SK-N-SH treated with all-trans-retinoic acid at 6 μM for 48 hours (cell line): ENCODE results near the gene RAB31.

Source experiments
- ATAC-seq: fragments of 200-7000 bp; cut with Tn5 transposase; 3 replicates; pipeline ENCODE4 v1.9.1; 2020; ENCODE audit warnings: mild to moderate bottlenecking, moderate library complexity
- ARNTL ChIP-seq: fragments of 450-650 bp; formaldehyde crosslinking; IDR thresholded peaks from 2 replicates; pipeline ENCODE4 v1.5.0; 2020; ENCODE audit warnings: low read depth, mild to moderate bottlenecking, moderate library complexity, borderline replicate concordance
- CSDC2 ChIP-seq: fragments of 250-450 bp; sonication (Bioruptor Pico); IDR thresholded peaks from 2 replicates; pipeline ENCODE4 v1.5.0; 2020; ENCODE audit warnings: mild to moderate bottlenecking, moderate library complexity
- CSRNP3 ChIP-seq: fragments of 250-450 bp; sonication (Bioruptor Pico); IDR thresholded peaks from 2 replicates; pipeline ENCODE4 v1.5.1; 2021; ENCODE audit warnings: mild to moderate bottlenecking, moderate library complexity
- ESRRG ChIP-seq: fragments of 250-450 bp; sonication (Bioruptor Pico); IDR thresholded peaks from 2 replicates; pipeline ENCODE4 v1.6.1; 2021; ENCODE audit warnings: mild to moderate bottlenecking
- GLIS3 ChIP-seq: fragments of 250-450 bp; sonication (Bioruptor Pico); IDR thresholded peaks from 2 replicates; pipeline ENCODE4 v1.5.0; 2020; ENCODE audit warnings: mild to moderate bottlenecking, moderate library complexity
- ISL1 ChIP-seq: fragments of 250-450 bp; sonication (Bioruptor Pico); IDR thresholded peaks from 2 replicates; pipeline ENCODE4 v2.1.2; 2022; ENCODE audit warnings: mild to moderate bottlenecking, moderate library complexity
- OSR1 ChIP-seq: fragments of 250-450 bp; sonication (Bioruptor Pico); IDR thresholded peaks from 2 replicates; pipeline ENCODE4 v1.8.0; 2022; ENCODE audit warnings: moderate library complexity, mild to moderate bottlenecking, inconsistent platforms
- PATZ1 ChIP-seq: fragments of 250-450 bp; sonication (Bioruptor Pico); IDR thresholded peaks from 2 replicates; pipeline ENCODE4 v1.8.0; 2020; ENCODE audit warnings: mild to moderate bottlenecking, moderate library complexity, borderline replicate concordance
- RARB ChIP-seq: fragments of 250-450 bp; sonication (Bioruptor Pico); IDR thresholded peaks from 2 replicates; pipeline ENCODE4 v1.8.0; 2021; ENCODE audit warnings: mild to moderate bottlenecking, moderate library complexity
- SNAI2 ChIP-seq: fragments of 250-450 bp; sonication (Bioruptor Pico); IDR thresholded peaks from 2 replicates; pipeline ENCODE4 v1.5.0; 2020; ENCODE audit warnings: mild to moderate bottlenecking, moderate library complexity
- TCF4 ChIP-seq: fragments of 250-450 bp; sonication (Bioruptor Pico); IDR thresholded peaks from 2 replicates; pipeline ENCODE4 v1.8.0; 2021; ENCODE audit warnings: mild to moderate bottlenecking, moderate library complexity, borderline replicate concordance
- TOX ChIP-seq: fragments of 250-450 bp; sonication (Bioruptor Pico); IDR thresholded peaks from 2 replicates; pipeline ENCODE4 v1.8.0; 2021; ENCODE audit warnings: mild to moderate bottlenecking, moderate library complexity, borderline replicate concordance
- ZC3H10 ChIP-seq: fragments of 250-450 bp; sonication (Bioruptor Pico); IDR thresholded peaks from 2 replicates; pipeline ENCODE4 v1.5.1; 2021; ENCODE audit warnings: mild to moderate bottlenecking, moderate library complexity
- ZFP3 ChIP-seq: fragments of 250-450 bp; sonication (Bioruptor Pico); IDR thresholded peaks from 2 replicates; pipeline ENCODE4 v1.5.0; 2020; ENCODE audit warnings: mild to moderate bottlenecking, moderate library complexity
- ZNF565 ChIP-seq: fragments of 450-650 bp; formaldehyde crosslinking; conservative IDR thresholded peaks from 2 replicates; pipeline ENCODE4 v1.5.0; 2020; ENCODE audit warnings: low read depth, mild to moderate bottlenecking, moderate library complexity
- ZNF8 ChIP-seq: fragments of 450-650 bp; formaldehyde crosslinking; IDR thresholded peaks from 2 replicates; pipeline ENCODE4 v1.5.0; 2020; ENCODE audit warnings: mild to moderate bottlenecking, moderate library complexity
- TF ChIP-seq, protein P1 (sequence below): fragments of 250-450 bp; sonication (Bioruptor Pico); IDR thresholded peaks from 2 replicates; pipeline ENCODE4 v1.5.0; 2020; ENCODE audit warnings: mild to moderate bottlenecking, moderate library complexity
- TF ChIP-seq, protein P2 (sequence below): fragments of 250-450 bp; sonication (Bioruptor Pico); IDR thresholded peaks from 2 replicates; pipeline ENCODE4 v1.5.1; 2020; ENCODE audit warnings: low read depth, mild to moderate bottlenecking, moderate library complexity
- TF ChIP-seq, protein P3 (sequence below): fragments of 250-450 bp; sonication (Bioruptor Pico); IDR thresholded peaks from 2 replicates; pipeline ENCODE4 v1.8.0; 2021; ENCODE audit warnings: low read depth, mild to moderate bottlenecking, moderate library complexity, borderline replicate concordance

The RAB31 gene

GRCh38 chr18:9862686-9863085 is 154.6 kb downstream of the RAB31 start:
- ATAC-seq = no peak

GRCh38 chr18:9863282-9863681 is 155.2 kb downstream of the RAB31 start:
- TF ChIP-seq ZC3H10 = no peak
- TF ChIP-seq, all 23 proteins: peak for 0
- no peak for ATAC-seq

More at GRCh38 chr18:9862686-9863085, 154.6 kb downstream of the RAB31 start:
- TF ChIP-seq ZFP3 (CRISPR knock-in tag) (no peak), ARNTL (CRISPR knock-in tag) (no peak)
- TF ChIP-seq, protein P1, sequence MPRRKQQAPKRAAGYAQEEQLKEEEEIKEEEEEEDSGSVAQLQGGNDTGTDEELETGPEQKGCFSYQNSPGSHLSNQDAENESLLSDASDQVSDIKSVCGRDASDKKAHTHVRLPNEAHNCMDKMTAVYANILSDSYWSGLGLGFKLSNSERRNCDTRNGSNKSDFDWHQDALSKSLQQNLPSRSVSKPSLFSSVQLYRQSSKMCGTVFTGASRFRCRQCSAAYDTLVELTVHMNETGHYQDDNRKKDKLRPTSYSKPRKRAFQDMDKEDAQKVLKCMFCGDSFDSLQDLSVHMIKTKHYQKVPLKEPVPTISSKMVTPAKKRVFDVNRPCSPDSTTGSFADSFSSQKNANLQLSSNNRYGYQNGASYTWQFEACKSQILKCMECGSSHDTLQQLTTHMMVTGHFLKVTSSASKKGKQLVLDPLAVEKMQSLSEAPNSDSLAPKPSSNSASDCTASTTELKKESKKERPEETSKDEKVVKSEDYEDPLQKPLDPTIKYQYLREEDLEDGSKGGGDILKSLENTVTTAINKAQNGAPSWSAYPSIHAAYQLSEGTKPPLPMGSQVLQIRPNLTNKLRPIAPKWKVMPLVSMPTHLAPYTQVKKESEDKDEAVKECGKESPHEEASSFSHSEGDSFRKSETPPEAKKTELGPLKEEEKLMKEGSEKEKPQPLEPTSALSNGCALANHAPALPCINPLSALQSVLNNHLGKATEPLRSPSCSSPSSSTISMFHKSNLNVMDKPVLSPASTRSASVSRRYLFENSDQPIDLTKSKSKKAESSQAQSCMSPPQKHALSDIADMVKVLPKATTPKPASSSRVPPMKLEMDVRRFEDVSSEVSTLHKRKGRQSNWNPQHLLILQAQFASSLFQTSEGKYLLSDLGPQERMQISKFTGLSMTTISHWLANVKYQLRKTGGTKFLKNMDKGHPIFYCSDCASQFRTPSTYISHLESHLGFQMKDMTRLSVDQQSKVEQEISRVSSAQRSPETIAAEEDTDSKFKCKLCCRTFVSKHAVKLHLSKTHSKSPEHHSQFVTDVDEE (CRISPR knock-in tag) = no peak

- no peak for ATAC-seq
Measured at GRCh38 chr18:9865764-9866490, 157.8 kb downstream of the RAB31 start.

DNA sequence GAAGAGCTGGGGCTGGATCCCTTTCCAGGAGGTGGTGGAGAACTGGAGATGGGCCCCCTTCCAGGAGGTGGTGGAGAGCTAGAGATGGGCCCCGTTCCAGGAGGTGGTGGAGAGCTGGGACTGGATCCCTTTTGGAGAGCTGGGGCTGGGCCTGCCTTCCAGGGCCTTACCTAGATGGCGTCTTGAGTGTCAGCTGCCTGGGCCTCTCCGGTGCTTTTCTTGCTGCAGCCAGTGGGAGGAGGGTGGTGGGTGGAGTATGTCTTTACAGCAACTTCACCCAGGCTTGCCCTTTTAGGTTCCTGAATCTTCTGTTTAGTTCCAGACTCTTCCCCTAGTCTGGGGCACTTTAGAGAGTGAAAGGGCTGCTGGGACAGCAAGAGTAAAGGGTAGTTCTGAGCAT is 158.5 kb downstream of the RAB31 start:
- ATAC-seq = no peak
- TF ChIP-seq SNAI2 (no peak), ZC3H10 (no peak), RARB (CRISPR knock-in tag) (no peak), ZNF8 (CRISPR knock-in tag) (no peak), GLIS3 (CRISPR knock-in tag) (no peak), CSRNP3 (no peak), ARNTL (CRISPR knock-in tag) (no peak), OSR1 (CRISPR knock-in tag) (no peak), ESRRG (no peak), ZFP3 (CRISPR knock-in tag) (no peak)
- TF ChIP-seq, protein P2, sequence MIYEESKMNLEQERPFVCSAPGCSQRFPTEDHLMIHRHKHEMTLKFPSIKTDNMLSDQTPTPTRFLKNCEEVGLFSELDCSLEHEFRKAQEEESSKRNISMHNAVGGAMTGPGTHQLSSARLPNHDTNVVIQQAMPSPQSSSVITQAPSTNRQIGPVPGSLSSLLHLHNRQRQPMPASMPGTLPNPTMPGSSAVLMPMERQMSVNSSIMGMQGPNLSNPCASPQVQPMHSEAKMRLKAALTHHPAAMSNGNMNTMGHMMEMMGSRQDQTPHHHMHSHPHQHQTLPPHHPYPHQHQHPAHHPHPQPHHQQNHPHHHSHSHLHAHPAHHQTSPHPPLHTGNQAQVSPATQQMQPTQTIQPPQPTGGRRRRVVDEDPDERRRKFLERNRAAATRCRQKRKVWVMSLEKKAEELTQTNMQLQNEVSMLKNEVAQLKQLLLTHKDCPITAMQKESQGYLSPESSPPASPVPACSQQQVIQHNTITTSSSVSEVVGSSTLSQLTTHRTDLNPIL = no peak

More at GRCh38 chr18:9865764-9866490, 157.8 kb downstream of the RAB31 start:
- TF ChIP-seq ISL1 (no peak), ZNF565 (CRISPR knock-in tag) (no peak), ZFP3 (CRISPR knock-in tag) (no peak), TOX (CRISPR knock-in tag) (no peak), ARNTL (CRISPR knock-in tag) (no peak), PATZ1 (CRISPR knock-in tag) (no peak), CSDC2 (CRISPR knock-in tag) (no peak), TCF4 (no peak), CSRNP3 (no peak), OSR1 (CRISPR knock-in tag) (no peak)
- TF ChIP-seq, protein P3, sequence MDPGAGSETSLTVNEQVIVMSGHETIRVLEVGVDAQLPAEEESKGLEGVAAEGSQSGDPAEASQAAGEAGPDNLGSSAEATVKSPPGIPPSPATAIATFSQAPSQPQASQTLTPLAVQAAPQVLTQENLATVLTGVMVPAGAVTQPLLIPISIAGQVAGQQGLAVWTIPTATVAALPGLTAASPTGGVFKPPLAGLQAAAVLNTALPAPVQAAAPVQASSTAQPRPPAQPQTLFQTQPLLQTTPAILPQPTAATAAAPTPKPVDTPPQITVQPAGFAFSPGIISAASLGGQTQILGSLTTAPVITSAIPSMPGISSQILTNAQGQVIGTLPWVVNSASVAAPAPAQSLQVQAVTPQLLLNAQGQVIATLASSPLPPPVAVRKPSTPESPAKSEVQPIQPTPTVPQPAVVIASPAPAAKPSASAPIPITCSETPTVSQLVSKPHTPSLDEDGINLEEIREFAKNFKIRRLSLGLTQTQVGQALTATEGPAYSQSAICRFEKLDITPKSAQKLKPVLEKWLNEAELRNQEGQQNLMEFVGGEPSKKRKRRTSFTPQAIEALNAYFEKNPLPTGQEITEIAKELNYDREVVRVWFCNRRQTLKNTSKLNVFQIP (CRISPR knock-in tag) = no peak
- TF ChIP-seq, protein P2 = no peak
